Right lobe of liver (tissue), 6 donors: ENCODE data around the gene ZNF618. TPM values are rescaled to one million over a fixed set of nuclear protein-coding genes. Genes with fewer than 3 reads are reported as not detected.

Experiments used
- ATAC-seq, 4 donors: fragments of 200-7000 bp; cut with Tn5 transposase; one replicate each; pipeline ENCODE4 v1.9.1; 2020; ENCODE audit warnings: mild to moderate bottlenecking in 4 of 4, moderate library complexity in 4 of 4
- DNase-seq, 3 donors: peaks; one replicate each; pipeline ENCODE4 v3.0.0-alpha.2; 2020
- H3K27ac ChIP-seq, 3 donors: fragments of 200-600 bp; one replicate each; pipeline ENCODE4 v1.8.0; 2022
- H3K27me3 ChIP-seq, 2 donors: fragments of 200-600 bp; one replicate each; pipeline ENCODE4 v1.8.0; 2022
- H3K36me3 ChIP-seq, 4 donors: fragments of 200-600 bp; sonication (generic) in 1 of 4; one replicate each; pipeline versions ENCODE4 v1.5.1 to v1.8.0; 2017 to 2022; ENCODE audit warnings: control low read depth in 1 of 4
- H3K4me1 ChIP-seq, 4 donors: fragments of 200-600 bp; sonication (generic) in 1 of 4; one replicate each; pipeline versions ENCODE4 v1.5.1 to v1.8.0; 2017 to 2022; ENCODE audit warnings: control low read depth in 1 of 4
- H3K4me3 ChIP-seq, 3 donors: fragments of 200-600 bp; one replicate each; pipeline ENCODE4 v1.8.0; 2022
- H3K9me3 ChIP-seq, 4 donors: fragments of 200-600 bp; sonication (generic) in 1 of 4; one replicate each; pipeline versions ENCODE4 v1.5.1 to v1.8.0; 2017 to 2022; ENCODE audit warnings: control low read depth in 1 of 4
- POLR2A ChIP-seq: fragments of 450-650 bp; IDR thresholded peaks from one replicate; pipeline ENCODE4 v1.6.1; 2017; ENCODE audit warnings: antibody characterized with exemption, mild to moderate bottlenecking
- WGBS: methylation state at CpG from one replicate; pipeline ENCODE4 v1.1.6; 2018; ENCODE audit warnings: low coverage, low lambda C conversion rate; ENCODE audit not compliant: insufficient coverage; ENCODE audit errors: missing lambda C conversion rate; 5-methylcytosine and 5-hydroxymethylcytosine counted together
- intact Hi-C, 2 donors: fragments of 100-400 bp; cut with DNase I; formaldehyde crosslinking; loops; one replicate each; pipeline versions ENCODE4 v1.11.2 to v1.14.1; 2022
- total RNA-seq, 6 experiments: library from RNA; depleted of rRNA in 2 of 6; stranded (reverse); fragments of >200 nt in 2 of 6; fragmentation: NEBNext Ultra II Directional in 3 of 6; extraction: Animal tissue kit (Norgen Biotek cat#: 25700) in 3 of 6; gene quantifications; one replicate each; pipeline versions ENCODE4 v1.1.0 to v1.2.4, GENCODE V29; 2016 to 2023
- TF ChIP-seq, protein P1 (sequence below), 4 donors: fragments of 200-600 bp in 3 of 4; fragments of 450-650 bp in 1 of 4; IDR thresholded peaks; one replicate each; pipeline versions ENCODE4 v1.5.1 to v1.8.0; 2016 to 2022; ENCODE audit warnings: antibody characterized with exemption in 4 of 4, mild to moderate bottlenecking in 2 of 4
- donor health status: DM: no; HTN: yes; CAD: no.
- donor health status: DM: no; HTN: no; CAD: no.
- donor health status: DM: no; HTN: no; CAD: no.
- donor health status: DM: no; HTN: yes; CAD: no.
- donor health status: DM: no; HTN: yes; CAD: no.

ZNF618 gene
- total RNA-seq, 6 experiments from 2014 or later: 2.9 to 7.9 (median 6.0) TPM

DNA sequence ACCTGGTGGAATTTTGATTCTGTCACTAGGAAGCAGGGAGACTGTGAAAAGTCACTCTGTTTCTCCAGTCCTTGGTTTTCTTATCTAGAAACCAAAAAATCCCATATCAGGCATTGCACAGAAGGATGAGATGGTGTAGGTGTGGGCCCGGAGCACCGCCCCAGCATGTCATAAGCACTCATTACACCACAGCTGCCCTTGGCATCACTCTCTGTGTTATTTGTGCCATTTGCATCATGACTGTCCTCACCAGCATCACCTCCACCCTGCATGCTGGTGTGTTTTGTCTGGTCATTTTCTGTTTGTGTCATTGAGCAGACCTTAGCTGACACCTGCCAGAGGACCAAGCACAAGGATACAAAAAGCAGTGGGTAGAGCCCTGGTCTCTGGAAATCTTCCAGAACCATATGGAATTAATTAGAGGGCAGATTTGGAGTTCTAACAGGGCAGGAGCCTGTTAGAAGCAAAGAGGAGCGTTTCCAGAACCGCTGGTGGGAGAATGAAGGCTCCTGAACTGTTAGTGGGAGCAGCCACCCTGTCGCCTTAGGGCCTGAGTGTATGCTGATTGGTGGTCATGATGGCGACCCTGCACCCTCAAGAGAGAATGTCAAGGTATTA lies 102.7 kb downstream of the ZNF618 start:
- no peaks in the 10 kb centered on the region for H3K27me3 ChIP-seq
- WGBS: 85% methylated on average over 3 of the region's 6 CpGs
- intact Hi-C loops: no loop called here
- H3K4me1 ChIP-seq: peaks cover 0 to 2% (median 0%) of the 10 kb centered on the region in 4 donors
- H3K9me3 ChIP-seq: no peaks in the 10 kb centered on the region
- DNase-seq (no peak), ATAC-seq (no peak)
- no peak overlapping the region for H3K4me3 ChIP-seq
- TF ChIP-seq, protein P1, sequence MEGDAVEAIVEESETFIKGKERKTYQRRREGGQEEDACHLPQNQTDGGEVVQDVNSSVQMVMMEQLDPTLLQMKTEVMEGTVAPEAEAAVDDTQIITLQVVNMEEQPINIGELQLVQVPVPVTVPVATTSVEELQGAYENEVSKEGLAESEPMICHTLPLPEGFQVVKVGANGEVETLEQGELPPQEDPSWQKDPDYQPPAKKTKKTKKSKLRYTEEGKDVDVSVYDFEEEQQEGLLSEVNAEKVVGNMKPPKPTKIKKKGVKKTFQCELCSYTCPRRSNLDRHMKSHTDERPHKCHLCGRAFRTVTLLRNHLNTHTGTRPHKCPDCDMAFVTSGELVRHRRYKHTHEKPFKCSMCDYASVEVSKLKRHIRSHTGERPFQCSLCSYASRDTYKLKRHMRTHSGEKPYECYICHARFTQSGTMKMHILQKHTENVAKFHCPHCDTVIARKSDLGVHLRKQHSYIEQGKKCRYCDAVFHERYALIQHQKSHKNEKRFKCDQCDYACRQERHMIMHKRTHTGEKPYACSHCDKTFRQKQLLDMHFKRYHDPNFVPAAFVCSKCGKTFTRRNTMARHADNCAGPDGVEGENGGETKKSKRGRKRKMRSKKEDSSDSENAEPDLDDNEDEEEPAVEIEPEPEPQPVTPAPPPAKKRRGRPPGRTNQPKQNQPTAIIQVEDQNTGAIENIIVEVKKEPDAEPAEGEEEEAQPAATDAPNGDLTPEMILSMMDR (IDR thresholded peaks at IDR 0.05): no peak
- no peak for TF ChIP-seq POLR2A
- no peaks in the 10 kb centered on the region for H3K36me3 ChIP-seq
- H3K27ac ChIP-seq: no peak overlapping the region

DNA sequence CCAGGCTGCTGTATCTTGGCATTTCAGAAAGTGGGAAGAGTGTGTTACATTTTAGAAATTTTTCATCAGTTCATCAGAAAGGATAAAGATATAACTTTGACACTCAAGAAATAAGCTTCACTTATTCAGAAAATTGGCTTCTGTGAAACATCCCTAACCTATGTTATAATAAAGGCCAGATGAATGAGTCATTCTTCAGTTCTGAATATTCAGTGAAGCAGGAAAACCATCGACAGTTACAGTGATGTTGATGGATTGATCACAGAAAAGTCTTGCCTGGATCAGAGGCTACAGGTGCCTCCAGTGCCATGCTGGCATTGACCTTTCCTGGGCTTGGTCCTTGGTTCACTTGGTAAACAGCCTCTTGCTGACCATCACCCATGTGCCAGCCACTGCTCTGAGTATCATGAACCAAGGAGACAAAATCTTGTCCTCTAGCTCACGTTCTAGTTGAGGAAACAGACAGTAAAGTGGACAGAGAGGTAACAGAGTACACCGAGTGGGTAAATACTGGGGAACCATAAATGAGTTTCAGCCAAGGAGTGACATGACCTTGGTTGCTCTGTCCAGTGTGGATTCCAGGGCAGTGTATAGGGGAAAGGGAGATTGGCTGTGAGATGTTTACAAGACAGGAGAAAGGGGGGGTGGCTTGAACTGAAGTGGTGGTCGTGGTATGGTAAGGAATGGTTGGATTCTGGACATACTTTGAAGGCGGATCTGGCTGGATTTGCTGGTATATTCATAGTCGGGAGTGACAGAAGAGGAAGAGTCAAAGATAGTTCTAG lies 103.4 kb downstream of the ZNF618 start:
- Histone ChIP-seq H3K27me3 (no peaks in the 10 kb centered on the region), H3K27ac (no peak overlapping the region), H3K9me3 (no peaks in the 10 kb centered on the region), H3K4me1 (no peaks in the 10 kb centered on the region), H3K36me3 (no peaks in the 10 kb centered on the region), H3K4me3 (no peak overlapping the region)
- peak in 1 of 4 donors; percentile 61 for ATAC-seq
- TF ChIP-seq, protein P1 (IDR thresholded peaks at IDR 0.05): no peak
- TF ChIP-seq POLR2A: no peak
- intact Hi-C loops: no loop called here
- no peak for DNase-seq
- WGBS: 56% methylated on average over 6 of the region's 6 CpGs

DNA sequence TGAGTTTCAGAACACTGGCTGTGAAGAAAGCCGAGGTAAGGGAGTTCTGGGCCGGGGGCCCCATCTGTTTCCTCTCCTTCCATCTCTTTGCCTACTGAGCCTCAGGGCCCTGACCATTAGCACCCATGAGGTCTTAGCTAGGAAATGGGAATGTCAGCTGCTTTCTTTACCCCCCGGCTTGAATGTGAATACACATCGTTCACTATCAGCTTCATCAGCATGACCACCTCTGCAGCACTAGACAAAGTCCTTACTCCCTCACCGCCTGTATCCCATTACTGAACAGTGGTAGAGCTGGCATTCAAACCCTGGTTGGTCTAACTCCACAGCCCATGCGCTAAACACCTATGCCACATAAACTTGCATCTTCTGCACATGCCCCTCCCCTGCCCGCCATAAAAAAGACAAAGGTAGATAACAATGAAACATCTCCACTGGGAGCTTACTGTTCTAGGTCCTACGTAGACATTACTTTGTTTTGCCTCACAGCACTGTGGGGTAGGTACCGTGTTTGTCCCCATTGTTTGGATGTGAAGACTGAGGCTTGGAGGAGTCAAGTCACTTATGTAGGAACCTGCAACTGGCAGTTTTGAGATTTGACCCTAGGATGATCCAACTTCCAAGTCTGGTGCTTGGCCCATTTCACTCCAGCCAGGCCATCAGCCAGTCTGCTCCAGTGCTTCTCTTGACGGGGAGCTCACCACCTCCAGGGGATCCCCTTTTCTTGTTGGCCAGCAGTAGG lies 108.7 kb downstream of the ZNF618 start:
- no peaks in the 10 kb centered on the region for H3K9me3 ChIP-seq
- TF ChIP-seq, protein P1 (IDR thresholded peaks at IDR 0.05): no peak
- TF ChIP-seq POLR2A: no peak
- ATAC-seq: no peak
- no peak overlapping the region for H3K4me3 ChIP-seq
- DNase-seq: no peak
- no peaks in the 10 kb centered on the region for H3K36me3 ChIP-seq
- H3K27ac ChIP-seq: no peak overlapping the region
- intact Hi-C loops: no loop called here
- 93% methylated on average over 4 of the region's 10 CpGs for WGBS
- no peaks in the 10 kb centered on the region for H3K27me3 ChIP-seq
- H3K4me1 ChIP-seq: peaks cover 0 to 21% (median 9%) of the 10 kb centered on the region in 4 donors

DNA sequence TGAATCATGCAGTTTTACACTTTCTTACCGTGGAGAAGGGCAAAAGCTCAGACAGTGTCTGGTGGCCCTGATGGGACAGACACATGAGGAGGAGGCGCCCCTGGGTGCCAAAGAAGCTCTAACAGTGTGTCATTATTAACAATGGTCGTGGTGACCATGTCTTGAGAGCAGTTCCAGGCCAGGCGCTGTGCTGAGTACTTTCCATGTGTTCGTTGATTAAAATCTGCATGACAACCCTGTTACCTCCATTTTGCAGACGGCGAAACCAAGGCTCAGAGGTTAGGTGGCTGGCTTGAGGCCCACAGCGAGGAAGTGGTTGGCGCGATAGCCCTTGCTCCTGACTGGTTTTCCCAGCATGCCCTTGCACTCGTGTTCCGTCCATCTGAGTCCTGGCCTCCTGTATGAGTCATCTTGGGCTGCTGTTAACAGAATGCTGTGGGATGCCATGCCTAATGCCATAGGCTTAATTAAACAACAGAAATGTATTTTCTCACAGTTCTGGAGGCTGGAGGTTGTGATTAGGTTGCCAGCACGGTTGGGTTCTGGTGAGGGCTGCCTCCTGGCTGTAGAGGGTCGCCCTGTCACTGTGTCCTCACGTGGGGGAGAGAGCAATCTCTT lies 110.0 kb downstream of the ZNF618 start:
- DNase-seq (no peak), ATAC-seq (no peak)
- H3K4me1 ChIP-seq: peaks cover 0 to 34% (median 15%) of the 10 kb centered on the region in 4 donors
- 96% methylated on average over 7 of the region's 15 CpGs for WGBS
- H3K27me3 ChIP-seq: no peaks in the 10 kb centered on the region
- no peaks in the 10 kb centered on the region for H3K9me3 ChIP-seq
- H3K27ac ChIP-seq: no peak overlapping the region
- intact Hi-C loops: no loop called here
- H3K36me3 ChIP-seq: no peaks in the 10 kb centered on the region
- no peak overlapping the region for H3K4me3 ChIP-seq
- TF ChIP-seq, protein P1 (IDR thresholded peaks at IDR 0.05): no peak
- no peak for TF ChIP-seq POLR2A
